AG09319 (cell line): ENCODE data around the gene SULT1C3.

ENCODE experiments used
- DNase-seq: peaks from one replicate; pipeline ENCODE4 v3.0.0-alpha.2; 2010; ENCODE audit warnings: low read depth; ENCODE audit errors: extremely low read depth
- TF ChIP-seq, protein P1 (sequence below): IDR thresholded peaks from 2 replicates; pipeline ENCODE4 v1.5.1; 2011; ENCODE audit warnings: low read depth, mild to moderate bottlenecking, inconsistent platforms, low read length, moderate library complexity

SULT1C3 gene

DNA sequence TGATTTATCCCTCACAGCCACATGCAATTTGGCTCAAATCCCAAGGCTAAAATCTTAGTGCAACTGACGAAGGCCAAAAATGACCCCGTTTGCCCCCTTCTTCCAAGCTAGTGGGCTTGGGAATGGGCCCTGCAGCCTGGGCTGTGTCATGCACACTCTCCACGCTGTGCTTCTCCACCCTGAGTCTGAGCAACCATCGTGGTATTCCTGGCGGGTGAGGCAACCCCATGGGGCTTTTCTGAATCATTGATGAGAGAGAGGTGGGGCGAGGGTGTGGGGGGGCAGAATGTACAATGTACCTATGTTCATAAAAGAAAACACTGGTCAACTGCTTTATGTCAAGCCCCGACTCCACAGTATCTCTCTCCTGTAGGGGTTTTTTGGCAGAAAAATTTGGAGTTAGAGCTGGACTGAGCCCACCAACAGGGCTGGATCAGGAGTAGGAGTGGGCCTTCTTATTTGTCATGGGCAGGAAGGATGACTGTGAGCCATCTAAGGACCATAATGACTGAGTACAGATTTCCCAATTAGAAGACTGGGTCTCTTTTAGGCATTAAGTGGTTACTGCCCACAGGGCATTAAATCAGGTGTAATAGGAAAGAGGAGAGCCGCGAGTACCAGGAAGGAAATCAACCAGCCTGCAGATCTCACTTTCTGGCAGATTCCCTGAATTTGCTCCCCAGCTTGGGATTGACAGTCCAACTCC lies 57.8 kb downstream of the SULT1C3 start:
- no peak for DNase-seq
- TF ChIP-seq, protein P1, sequence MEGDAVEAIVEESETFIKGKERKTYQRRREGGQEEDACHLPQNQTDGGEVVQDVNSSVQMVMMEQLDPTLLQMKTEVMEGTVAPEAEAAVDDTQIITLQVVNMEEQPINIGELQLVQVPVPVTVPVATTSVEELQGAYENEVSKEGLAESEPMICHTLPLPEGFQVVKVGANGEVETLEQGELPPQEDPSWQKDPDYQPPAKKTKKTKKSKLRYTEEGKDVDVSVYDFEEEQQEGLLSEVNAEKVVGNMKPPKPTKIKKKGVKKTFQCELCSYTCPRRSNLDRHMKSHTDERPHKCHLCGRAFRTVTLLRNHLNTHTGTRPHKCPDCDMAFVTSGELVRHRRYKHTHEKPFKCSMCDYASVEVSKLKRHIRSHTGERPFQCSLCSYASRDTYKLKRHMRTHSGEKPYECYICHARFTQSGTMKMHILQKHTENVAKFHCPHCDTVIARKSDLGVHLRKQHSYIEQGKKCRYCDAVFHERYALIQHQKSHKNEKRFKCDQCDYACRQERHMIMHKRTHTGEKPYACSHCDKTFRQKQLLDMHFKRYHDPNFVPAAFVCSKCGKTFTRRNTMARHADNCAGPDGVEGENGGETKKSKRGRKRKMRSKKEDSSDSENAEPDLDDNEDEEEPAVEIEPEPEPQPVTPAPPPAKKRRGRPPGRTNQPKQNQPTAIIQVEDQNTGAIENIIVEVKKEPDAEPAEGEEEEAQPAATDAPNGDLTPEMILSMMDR = no peak

DNA sequence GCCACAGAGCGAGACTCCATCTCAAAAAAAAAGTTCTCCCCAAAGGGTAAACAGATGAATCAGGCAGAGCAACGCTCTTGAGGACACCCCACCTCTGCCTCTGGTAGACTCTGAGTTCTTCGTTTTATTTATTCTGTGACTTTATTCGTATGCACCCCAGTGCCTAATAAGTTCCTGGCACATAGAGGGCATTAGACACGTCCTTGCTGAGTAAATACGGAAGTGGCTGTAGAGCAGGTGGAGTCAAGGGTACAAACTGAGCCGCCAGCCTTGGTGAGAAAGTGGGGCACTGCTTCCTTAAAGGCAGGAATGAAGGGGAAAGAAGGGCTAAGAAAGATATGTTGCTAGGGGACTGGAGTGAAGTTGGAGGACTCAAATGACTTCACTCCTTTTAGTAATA lies 61.8 kb downstream of the SULT1C3 start:
- TF ChIP-seq, protein P1 = no peak
- no peak for DNase-seq

DNA sequence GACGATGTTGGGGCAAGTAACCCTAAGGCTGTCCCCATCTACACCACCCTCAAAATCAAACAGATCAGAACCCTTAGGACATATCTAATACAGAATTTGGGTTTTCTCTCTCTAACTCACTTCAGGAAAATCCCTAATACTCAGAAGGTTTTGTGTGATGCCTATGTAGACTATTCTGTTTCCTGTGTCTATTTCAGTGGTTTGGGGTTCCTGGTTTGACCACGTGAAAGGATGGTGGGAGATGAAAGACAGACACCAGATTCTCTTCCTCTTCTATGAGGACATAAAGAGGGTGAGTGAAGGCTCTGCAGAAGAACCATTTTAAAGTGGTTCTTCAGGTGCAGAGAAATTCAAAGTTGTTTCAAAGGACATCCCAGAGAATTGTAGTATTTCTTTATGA lies 65.2 kb downstream of the SULT1C3 start:
- TF ChIP-seq, protein P1 = no peak
- no peak for DNase-seq

DNA sequence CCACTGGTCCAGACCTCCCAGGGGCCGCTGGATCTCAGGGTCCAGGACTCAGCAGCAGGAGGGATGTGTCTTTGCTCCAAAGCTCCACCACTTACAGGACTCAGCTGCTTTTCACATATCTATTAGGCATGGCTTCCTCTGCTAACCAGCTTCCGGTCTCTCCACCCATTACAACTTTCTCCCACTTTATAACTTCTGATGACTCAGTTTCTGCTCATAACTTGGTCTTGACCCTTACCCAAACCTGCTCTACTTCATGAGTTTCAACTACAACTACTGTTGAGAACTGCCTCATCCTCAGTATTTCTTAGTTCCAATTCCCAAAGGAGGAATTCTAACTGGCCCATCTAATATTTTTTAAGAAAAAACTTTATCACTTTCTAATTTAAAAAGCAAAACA lies 66.1 kb downstream of the SULT1C3 start:
- TF ChIP-seq, protein P1 = no peak
- DNase-seq = no peak

DNA sequence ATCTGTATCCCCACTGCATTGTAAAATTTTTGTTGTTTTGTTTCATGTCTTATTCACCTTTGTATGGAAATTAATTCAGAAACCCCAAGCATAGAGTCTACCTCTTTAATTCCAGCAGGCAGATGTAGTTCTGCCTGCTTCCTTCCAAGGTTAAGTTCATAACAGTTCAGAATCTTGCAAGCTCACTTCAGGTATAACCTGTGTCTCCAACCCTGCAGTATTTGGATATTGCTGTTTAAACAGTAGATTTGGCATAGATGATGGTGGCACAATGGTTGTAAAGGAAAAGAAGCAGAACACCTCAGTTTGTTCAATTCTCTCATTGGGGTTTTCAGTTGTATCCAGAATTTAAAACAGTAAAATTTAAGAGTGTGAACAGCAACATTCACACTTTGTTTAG lies 70.1 kb downstream of the SULT1C3 start:
- no peak for DNase-seq
- TF ChIP-seq, protein P1 = no peak
